H1 (cell line): ENCODE results near the gene SEL1L2. TPM values are rescaled to one million over a fixed set of nuclear protein-coding genes. Genes with fewer than 3 reads are reported as not detected.

ENCODE experiments used
- CTCF ChIA-PET: fragments of 300-600 bp; sonication (Branson Sonifier 250); formaldehyde crosslinking; loops from one replicate; lab custom pipeline; 2021; ENCODE audit not compliant: partially characterized antibody; lab: Charles Lee
- POLR2A ChIA-PET: fragments of 300-600 bp; sonication (Branson Sonifier 250); formaldehyde crosslinking; loops from one replicate; lab custom pipeline; 2021; ENCODE audit warnings: inconsistent platforms; ENCODE audit not compliant: partially characterized antibody; lab: Charles Lee
- DNase-seq, 2 experiments: peaks; one replicate each; pipeline versions ENCODE4 v3.0.0 to v3.0.0-alpha.2; 2010 to 2022; ENCODE audit warnings: low spot score in 2 of 2, low read depth in 1 of 2, mixed read lengths in 1 of 2
- FAIRE-seq: peaks from 2 replicates; lab custom pipeline; 2011; peaks lifted over from hg19 to GRCh38; lab: Jason Lieb, UNC
- H2AFZ ChIP-seq: 2 replicates; pipeline ENCODE4 v1.8.1; 2012; ENCODE audit warnings: low read length, inconsistent platforms
- H2AK5ac ChIP-seq: 2 replicates; pipeline ENCODE4 v1.6.1; 2013; ENCODE audit warnings: low read depth, low read length
- H2BK120ac ChIP-seq: replicated peaks from 2 replicates; pipeline ENCODE3; 2013; ENCODE audit warnings: low read depth, low read length, inconsistent platforms
- H2BK12ac ChIP-seq: 2 replicates; pipeline ENCODE4 v1.6.1; 2013; ENCODE audit warnings: low read depth, low read length
- H2BK15ac ChIP-seq: 2 replicates; pipeline ENCODE4 v1.6.1; 2013; ENCODE audit warnings: low read length
- H2BK20ac ChIP-seq: 2 replicates; pipeline ENCODE4 v1.6.1; 2013; ENCODE audit warnings: low read length
- H2BK5ac ChIP-seq: 2 replicates; pipeline ENCODE4 v1.6.1; 2013; ENCODE audit warnings: low read depth, low read length
- H3K14ac ChIP-seq: 2 replicates; pipeline ENCODE4 v1.6.1; 2013; ENCODE audit warnings: inconsistent platforms; ENCODE audit not compliant: insufficient read length
- H3K18ac ChIP-seq: 2 replicates; pipeline ENCODE4 v1.6.1; 2013; ENCODE audit warnings: low read length; ENCODE audit errors: extremely low read depth
- H3K23ac ChIP-seq: 2 replicates; pipeline ENCODE4 v1.6.1; 2013; ENCODE audit warnings: inconsistent platforms; ENCODE audit not compliant: insufficient read length
- H3K23me2 ChIP-seq: 2 replicates; pipeline ENCODE4 v1.6.1; 2013; ENCODE audit warnings: low read depth, low read length
- H3K27ac ChIP-seq: 2 replicates; pipeline ENCODE4 v1.6.1; 2011; ENCODE audit warnings: low read depth, low read length, inconsistent platforms
- H3K27me3 ChIP-seq, 4 experiments: replicated peaks in 1 of 4; 1 replicate in 1 of 4; 2 replicates in 3 of 4; pipeline versions ENCODE4 v1.6.1 to v1.8.1; 2011 to 2013; ENCODE audit warnings: low read length in 3 of 4, mild to moderate bottlenecking in 3 of 4, inconsistent platforms in 2 of 4, mixed read lengths in 2 of 4, moderate library complexity in 1 of 4; ENCODE audit not compliant: control insufficient read depth in 3 of 4, insufficient read depth in 3 of 4; ENCODE audit errors: extremely low read depth in 1 of 4
- H3K36me3 ChIP-seq, 4 experiments: 2 replicates each; pipeline versions ENCODE4 v1.6.1 to v1.8.1; 2011 to 2013; ENCODE audit warnings: mild to moderate bottlenecking in 4 of 4, low read length in 3 of 4, moderate library complexity in 2 of 4, control low read depth in 1 of 4, inconsistent platforms in 1 of 4; ENCODE audit not compliant: insufficient read depth in 4 of 4, control insufficient read depth in 2 of 4
- H3K4ac ChIP-seq: replicated peaks from 2 replicates; pipeline ENCODE3; 2013; ENCODE audit warnings: low read length, low read depth, mixed read lengths, inconsistent platforms; ENCODE audit not compliant: insufficient read length
- H3K4me1 ChIP-seq, 4 experiments: replicated peaks in 1 of 4; 1 replicate in 1 of 4; 2 replicates in 3 of 4; pipeline versions ENCODE4 v1.6.1 to v1.8.1; 2011 to 2013; ENCODE audit warnings: low read length in 3 of 4, inconsistent platforms in 2 of 4, mixed read lengths in 1 of 4; ENCODE audit not compliant: insufficient read depth in 4 of 4, control insufficient read depth in 3 of 4
- H3K4me2 ChIP-seq, 2 experiments: 2 replicates each; pipeline versions ENCODE4 v1.6.1 to v1.8.1; 2011 to 2013; ENCODE audit warnings: low read depth in 2 of 2, low read length in 2 of 2, control low read depth in 1 of 2, inconsistent platforms in 1 of 2, mild to moderate bottlenecking in 1 of 2; ENCODE audit not compliant: insufficient read depth in 1 of 2
- H3K4me3 ChIP-seq, 4 experiments: fragments of 200-600, 300-600 bp in 1 of 4; sonication (generic), shearing (Covaris generic), sonication (Bioruptor Twin) in 1 of 4; 2 replicates each; pipeline versions ENCODE4 v1.5.1 to v1.8.1; 2011 to 2016; ENCODE audit warnings: low read length in 4 of 4, low read depth in 3 of 4, control low read depth in 2 of 4, inconsistent platforms in 2 of 4, mild to moderate bottlenecking in 2 of 4, mixed read lengths in 1 of 4, moderate library complexity in 1 of 4; ENCODE audit not compliant: insufficient read depth in 2 of 4; ENCODE audit errors: extremely low read depth in 1 of 4
- H3K56ac ChIP-seq: replicated peaks from 2 replicates; pipeline ENCODE3; 2013; ENCODE audit warnings: low read depth, mild to moderate bottlenecking, mixed read lengths, low read length, inconsistent platforms; ENCODE audit not compliant: insufficient read length
- H3K79me1 ChIP-seq: 2 replicates; pipeline ENCODE4 v1.6.1; 2013; ENCODE audit warnings: low read depth, low read length, control low read depth
- H3K79me2 ChIP-seq, 2 experiments: 2 replicates each; pipeline versions ENCODE4 v1.6.1 to v1.8.1; 2012 to 2013; ENCODE audit warnings: low read length in 2 of 2, mild to moderate bottlenecking in 2 of 2, inconsistent platforms in 1 of 2; ENCODE audit not compliant: insufficient read depth in 2 of 2, control insufficient read depth in 1 of 2
- H3K9ac ChIP-seq, 4 experiments: replicated peaks in 1 of 4; 1 replicate in 1 of 4; 2 replicates in 3 of 4; pipeline versions ENCODE4 v1.6.1 to v1.8.1; 2011 to 2013; ENCODE audit warnings: low read depth in 3 of 4, low read length in 3 of 4, control low read depth in 2 of 4, mild to moderate bottlenecking in 2 of 4, moderate library complexity in 2 of 4, inconsistent platforms in 1 of 4; ENCODE audit errors: extremely low read depth in 1 of 4
- H3K9me3 ChIP-seq, 2 experiments: 2 replicates each; pipeline versions ENCODE4 v1.6.1 to v1.8.1; 2012 to 2013; ENCODE audit warnings: mild to moderate bottlenecking in 2 of 2, moderate library complexity in 2 of 2, control low read depth in 1 of 2, inconsistent platforms in 1 of 2, low read depth in 1 of 2, low read length in 1 of 2, mixed read lengths in 1 of 2; ENCODE audit not compliant: insufficient read depth in 2 of 2
- H4K20me1 ChIP-seq, 2 experiments: replicated peaks in 1 of 2; 2 replicates each; pipeline versions ENCODE3 to v1.8.1; 2011 to 2013; ENCODE audit warnings: inconsistent platforms in 2 of 2, low read length in 2 of 2, mild to moderate bottlenecking in 1 of 2; ENCODE audit not compliant: insufficient read depth in 2 of 2, control insufficient read depth in 1 of 2
- H4K5ac ChIP-seq: 2 replicates; pipeline ENCODE4 v1.6.1; 2013; ENCODE audit warnings: low read length, low read depth, mixed read lengths, inconsistent platforms; ENCODE audit not compliant: insufficient read length
- H4K8ac ChIP-seq: 2 replicates; pipeline ENCODE4 v1.8.0; 2013; ENCODE audit warnings: mild to moderate bottlenecking, moderate library complexity, low read length, inconsistent platforms; ENCODE audit not compliant: insufficient read depth; ENCODE audit errors: extremely low read depth
- H4K91ac ChIP-seq: replicated peaks from 2 replicates; pipeline ENCODE3; 2013; ENCODE audit warnings: low read length, mixed read lengths, inconsistent platforms; ENCODE audit not compliant: insufficient read length
- CBX5 ChIP-seq: fragments of 300-800, 300-1000 bp; sonication (generic); IDR thresholded peaks from 2 replicates; pipeline ENCODE4 v1.7.1; 2016; ENCODE audit warnings: antibody characterized with exemption, low read length, low read depth
- E2F6 ChIP-seq: IDR thresholded peaks from 2 replicates; pipeline ENCODE4 v1.6.1; 2012; ENCODE audit warnings: inconsistent platforms
- JUN ChIP-seq: IDR thresholded peaks from 2 replicates; pipeline ENCODE4 v1.6.1; 2011; ENCODE audit warnings: low read depth, mild to moderate bottlenecking, improper control_type of control experiment, low read length
- KDM4A ChIP-seq: IDR thresholded peaks from one replicate; pipeline ENCODE4 v1.7.1; 2012; ENCODE audit warnings: low read depth, mild to moderate bottlenecking, moderate library complexity, low read length, inconsistent platforms; ENCODE audit not compliant: severe bottlenecking
- MAX ChIP-seq: IDR thresholded peaks from 2 replicates; pipeline ENCODE4 v1.6.1; 2012; ENCODE audit warnings: inconsistent platforms
- NANOG ChIP-seq: IDR thresholded peaks from 2 replicates; pipeline ENCODE4 v1.6.1; 2011; ENCODE audit warnings: low read length, low read depth, mild to moderate bottlenecking, inconsistent platforms; ENCODE audit not compliant: insufficient read depth, poor library complexity, severe bottlenecking
- POLR2A ChIP-seq, 2 experiments: IDR thresholded peaks; 1 replicate in 1 of 2; 2 replicates in 1 of 2; pipeline ENCODE4 v1.6.1; 2011; ENCODE audit warnings: low read depth in 2 of 2, low read length in 2 of 2, mild to moderate bottlenecking in 2 of 2; ENCODE audit errors: control extremely low read depth in 1 of 2
- POU5F1 ChIP-seq: IDR thresholded peaks from 2 replicates; pipeline ENCODE4 v1.6.1; 2011; ENCODE audit warnings: low read depth, mild to moderate bottlenecking, low read length, moderate library complexity
- SIN3A ChIP-seq, 2 experiments: IDR thresholded peaks in 1 of 2; conservative IDR thresholded peaks in 1 of 2; 2 replicates each; pipeline ENCODE4 v1.6.1; 2011 to 2012; ENCODE audit warnings: low read length in 2 of 2, improper control_type of control experiment in 1 of 2, low read depth in 1 of 2, mild to moderate bottlenecking in 1 of 2
- WGBS, 2 experiments: shearing (Covaris generic) in 1 of 2; methylation state at CpG; one replicate each; pipeline versions ENCODE4 v1.1.6 to v1.1.7; 2013 to 2015; ENCODE audit warnings: low lambda C conversion rate in 2 of 2, mixed read lengths in 2 of 2, inconsistent platforms in 1 of 2, low coverage in 1 of 2, missing lambda C conversion rate in 1 of 2; ENCODE audit not compliant: insufficient replicate concordance in 2 of 2, insufficient coverage in 1 of 2, insufficient read length in 1 of 2; ENCODE audit errors: extremely low coverage in 1 of 2, missing lambda C conversion rate in 1 of 2; 5-methylcytosine and 5-hydroxymethylcytosine counted together
- polyA plus RNA-seq, 7 experiments: library from polyadenylated mRNA; depleted of rRNA in 3 of 7; stranded (reverse) in 5 of 7; unstranded in 2 of 7; fragments of >200 nt in 5 of 7; fragments of 200-250 nt in 2 of 7; gene quantifications; 1 replicate in 5 of 7; 2 replicates in 1 of 7; 4 replicates in 1 of 7; pipeline versions ENCODE4 v1.2.1 to v1.2.3, GENCODE V29; 2011 to 2013; ENCODE audit warnings: missing spikeins in 2 of 7, mixed read lengths in 2 of 7
- total RNA-seq: library from RNA; stranded (reverse); fragmentation: NEBNext Ultra II Directional; extraction: Animal tissue kit (Norgen Biotek cat#: 25700); gene quantifications from 2 replicates; pipeline ENCODE4 v1.2.1, GENCODE V29; 2021

Gene SEL1L2
- total and polyA plus RNA-seq, 2 of the 8 experiments (the other 6 are each of a cell fraction or from before 2014, with no cell fraction given) = not detected

GRCh38 chr20:13821876-13822275 lies 168.5 kb downstream of the SEL1L2 start:
- H2AFZ ChIP-seq = no peak overlapping the region
- no peak for FAIRE-seq
- H3K23me2 ChIP-seq = no peaks in the 10 kb centered on the region
- 93% methylated on average over 7 of the region's 7 CpGs; no CpG with 5 or more reads in 1 of the 2 experiments for WGBS, 2 experiments
- no peak overlapping the region for H2BK12ac ChIP-seq
- H3K4me2 ChIP-seq = no peak overlapping the region
- no peak overlapping the region for H2BK5ac ChIP-seq
- no peak overlapping the region for H3K27ac ChIP-seq
- H3K18ac ChIP-seq = no peak overlapping the region
- no peak overlapping the region for H4K5ac ChIP-seq
- H2BK120ac ChIP-seq = no peak overlapping the region
- no peak overlapping the region for H3K9ac ChIP-seq
- H3K36me3 ChIP-seq = peaks cover 0 to 13% (median 5%) of the 10 kb centered on the region in 4 experiments; a peak in 3 of 8 replicates
- no peak overlapping the region for H2AK5ac ChIP-seq
- H4K20me1 ChIP-seq = no peaks in the 10 kb centered on the region
- no peak overlapping the region for H2BK15ac ChIP-seq
- CTCF ChIA-PET = interaction anchor here (0.6 to 5.6 kb wide), 12 partner anchors 9 to 232 kb away, joined by 3 to 60 read pairs (median 6); partner anchors contain the start of gene MACROD2
- H3K14ac ChIP-seq = no peak overlapping the region
- no peaks in the 10 kb centered on the region for H3K27me3 ChIP-seq
- no peak overlapping the region for H3K56ac ChIP-seq
- no peak for DNase-seq
- no peak overlapping the region for H3K4ac ChIP-seq
- H3K9me3 ChIP-seq = no peaks in the 10 kb centered on the region
- H3K79me1 ChIP-seq = no peaks in the 10 kb centered on the region
- no peak overlapping the region for H3K4me3 ChIP-seq
- H3K4me1 ChIP-seq = 0 out of 7 replicates have a peak, but pooled peaks cover 0 to 2% (median 0%) of the 10 kb centered on the region in 4 experiments
- no peak overlapping the region for H2BK20ac ChIP-seq
- TF ChIP-seq POU5F1 = no peak
- no peak for TF ChIP-seq POLR2A (IDR thresholded peaks at IDR 0.05; ENCODE audit: control extremely low read depth in 1 of 2, low read depth in 2 of 2, low read length in 2 of 2)
- no peak for TF ChIP-seq E2F6
- TF ChIP-seq CBX5 = no peak
- TF ChIP-seq KDM4A = no peak
- no peak for TF ChIP-seq MAX
- TF ChIP-seq SIN3A (conservative IDR thresholded peaks at IDR 0.05 in 1 of 2, IDR thresholded peaks at IDR 0.05 in 1 of 2; ENCODE audit: low read depth in 1 of 2, low read length in 2 of 2) = no peak
- TF ChIP-seq JUN = no peak
- no peak for TF ChIP-seq NANOG
- no peak overlapping the region for H3K23ac ChIP-seq
- POLR2A ChIA-PET = interaction anchor here (0.6 kb wide), 1 partner anchor 53 kb away, joined by 3 read pairs; no protein-coding TSS in a partner anchor
- H4K8ac ChIP-seq = no peak overlapping the region
- H3K79me2 ChIP-seq = no peaks in the 10 kb centered on the region
- no peak overlapping the region for H4K91ac ChIP-seq
